ENCODE measurements around the gene MAP3K9.

MAP3K9 gene

DNA sequence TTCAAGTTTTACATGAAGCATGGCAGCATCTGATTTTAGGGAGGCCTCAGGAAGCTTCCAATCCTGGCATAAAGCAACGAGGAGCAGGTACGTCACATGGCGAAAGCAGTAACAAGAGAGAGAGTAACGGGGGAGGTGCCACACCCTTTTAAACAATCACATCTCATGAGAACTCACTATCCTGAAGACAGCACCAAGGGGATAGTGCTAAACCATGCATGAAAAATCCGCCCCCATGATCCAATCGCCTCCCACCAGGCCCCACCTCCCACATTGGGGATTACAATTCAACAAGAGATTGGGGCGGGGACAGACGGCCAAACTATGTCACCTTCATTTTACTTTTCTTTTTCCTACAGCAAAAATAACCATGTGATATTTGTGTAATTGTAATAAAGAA, 7.2 kb upstream of the MAP3K9 start:
- DNase-seq = no peak

DNA sequence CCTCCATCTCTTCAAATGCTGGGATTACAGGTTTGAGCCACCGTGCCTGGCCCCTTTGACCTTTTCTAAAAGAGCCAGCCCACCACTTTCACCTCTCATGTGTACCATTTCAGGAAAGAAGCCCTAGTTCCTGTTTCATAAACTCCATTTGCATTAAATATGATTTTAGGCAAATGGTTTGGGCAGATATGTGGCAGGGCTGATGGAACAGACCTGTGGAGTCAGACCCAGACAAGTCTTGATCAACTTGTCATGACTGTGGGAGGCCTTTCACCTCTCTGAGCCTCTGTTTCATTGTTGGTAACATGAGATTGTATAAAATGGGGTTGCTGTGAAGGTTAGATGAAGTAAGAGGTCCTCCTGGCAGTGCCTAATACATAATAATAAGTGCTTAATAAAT, 5.2 kb upstream of the MAP3K9 start:
- DNase-seq = no peak

DNA sequence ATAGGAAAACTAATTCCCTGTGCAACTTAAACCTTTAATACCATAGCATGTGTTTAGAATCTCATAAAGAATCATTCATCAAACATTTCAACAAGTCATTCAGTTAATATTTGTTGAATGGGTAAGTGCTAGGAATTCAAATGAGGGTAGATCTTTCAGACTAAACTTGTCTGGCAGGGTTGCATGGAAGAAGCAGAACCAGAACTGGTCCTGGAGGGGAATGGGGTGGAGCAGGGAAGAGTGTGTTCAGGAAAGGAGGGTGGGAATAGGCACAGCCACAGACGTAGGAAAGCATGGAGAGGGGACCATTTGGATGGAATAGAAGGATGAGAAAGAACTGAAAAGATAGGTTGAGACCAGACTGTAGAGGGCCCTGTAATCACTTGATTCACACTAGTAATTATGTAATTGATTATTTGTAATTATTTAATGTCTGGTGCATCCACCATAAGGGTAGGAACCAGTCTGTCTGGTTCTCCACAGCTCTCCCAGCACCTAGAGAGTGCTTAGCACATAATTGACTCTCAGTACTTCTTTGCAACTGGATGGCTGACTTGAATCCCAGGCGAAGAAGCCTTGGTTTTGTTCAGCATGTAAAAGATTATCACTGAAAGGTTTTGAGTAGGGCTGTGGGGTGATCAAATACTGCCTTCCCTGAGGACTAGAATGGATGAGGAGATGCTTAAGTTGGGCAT, 3.0 kb upstream of the MAP3K9 start:
- no peak for DNase-seq

DNA sequence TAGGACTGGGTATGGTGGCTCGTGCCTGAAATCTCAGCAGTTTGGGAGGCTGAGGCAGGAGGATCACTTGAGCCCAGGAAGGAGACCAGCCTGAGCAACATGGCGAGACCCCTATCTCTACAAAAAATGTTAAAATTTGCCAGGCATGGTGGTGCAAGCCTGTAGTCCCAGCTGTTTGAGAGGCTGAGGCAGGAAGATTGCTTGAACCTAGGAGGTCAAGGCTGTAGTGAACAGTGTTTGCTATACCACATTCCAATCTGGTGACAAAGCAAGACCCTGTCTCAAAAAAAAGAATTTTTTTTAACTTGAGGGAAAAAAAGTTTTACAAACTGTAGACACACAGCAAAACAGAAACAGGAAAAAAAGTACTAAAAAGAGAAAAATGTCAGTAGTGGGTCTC, 2.3 kb upstream of the MAP3K9 start:
- no peak for DNase-seq

DNA sequence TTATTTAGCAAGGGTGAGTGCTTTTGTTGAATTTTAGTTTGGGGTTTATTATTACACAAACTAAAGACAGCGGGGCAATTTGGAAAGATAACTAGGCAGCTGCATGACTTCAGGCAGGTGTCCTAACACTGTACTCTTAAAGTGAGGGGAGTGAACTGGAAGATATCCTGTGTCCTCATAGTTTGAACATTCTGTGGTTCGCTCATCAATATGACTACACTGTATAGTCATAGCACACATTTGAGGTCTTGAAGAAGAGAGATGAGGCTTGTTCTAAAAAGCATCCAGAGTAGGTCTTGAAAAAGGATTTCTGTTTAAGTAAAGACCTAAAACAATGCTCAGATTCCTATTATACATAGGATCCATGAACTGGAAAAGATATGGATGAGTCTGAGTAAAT, 1.7 kb upstream of the MAP3K9 start:
- no peak for DNase-seq

DNA sequence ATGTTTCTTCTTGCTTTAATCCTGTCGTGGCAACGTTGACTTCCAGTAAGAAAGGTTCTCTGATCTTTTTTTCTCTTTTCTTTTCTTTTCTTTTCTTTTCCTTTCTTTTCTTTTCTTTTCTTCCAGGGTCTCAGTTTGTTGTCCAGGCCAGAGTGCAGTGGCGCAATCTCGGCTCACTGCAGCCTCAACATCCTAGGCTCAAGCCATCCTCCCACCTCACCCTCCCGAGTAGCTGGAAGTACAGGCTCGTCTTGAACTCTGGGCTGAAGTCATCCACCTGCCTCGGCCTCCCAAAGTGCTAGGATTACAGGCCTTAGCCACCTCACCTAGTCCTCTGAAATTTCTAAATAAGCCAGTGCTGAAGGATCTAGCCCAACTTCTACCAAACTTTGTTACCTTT, 1.3 kb upstream of the MAP3K9 start:
- no peak for DNase-seq

DNA sequence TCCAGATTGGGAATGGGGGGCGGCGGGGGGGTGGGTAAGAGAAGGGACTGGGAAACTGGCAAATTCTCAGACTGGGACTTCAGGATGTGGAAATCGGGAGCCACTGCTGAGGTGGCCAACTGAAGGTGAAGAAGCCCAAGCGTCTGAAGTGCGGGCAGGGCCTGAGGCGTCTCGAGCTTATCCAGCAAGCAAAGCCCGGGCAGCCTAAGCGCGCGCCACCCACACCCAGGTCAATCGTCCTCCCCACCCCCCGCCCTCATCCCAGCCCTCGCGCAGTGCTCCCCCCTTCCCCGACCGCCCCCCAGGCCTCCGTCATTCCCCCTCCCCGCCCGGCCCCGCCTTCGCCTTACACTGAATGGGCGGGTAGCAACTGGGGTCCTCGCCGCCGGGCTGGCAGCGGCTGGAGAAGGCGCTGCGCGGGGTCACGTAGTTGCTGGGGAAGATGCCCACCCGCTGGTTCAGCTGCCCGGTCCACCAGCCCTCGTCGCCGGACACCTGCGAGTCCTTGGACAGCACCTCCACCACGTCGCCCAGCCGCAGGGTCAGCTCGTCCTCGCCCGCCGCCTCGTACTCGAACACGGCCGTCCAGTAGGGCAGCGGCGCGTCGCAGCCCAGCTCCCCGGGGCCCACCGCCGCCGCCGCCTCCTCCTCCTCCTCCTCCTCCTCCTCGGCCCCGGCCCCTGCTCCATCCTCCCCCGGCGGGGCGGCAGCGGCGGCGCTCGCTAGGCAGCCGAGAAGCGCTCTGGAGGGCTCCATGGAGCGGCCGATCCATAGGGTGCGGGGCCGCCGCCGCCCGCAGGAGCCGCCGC, 693 bp downstream of the MAP3K9 start:
- peak; percentile 50 for DNase-seq

DNA sequence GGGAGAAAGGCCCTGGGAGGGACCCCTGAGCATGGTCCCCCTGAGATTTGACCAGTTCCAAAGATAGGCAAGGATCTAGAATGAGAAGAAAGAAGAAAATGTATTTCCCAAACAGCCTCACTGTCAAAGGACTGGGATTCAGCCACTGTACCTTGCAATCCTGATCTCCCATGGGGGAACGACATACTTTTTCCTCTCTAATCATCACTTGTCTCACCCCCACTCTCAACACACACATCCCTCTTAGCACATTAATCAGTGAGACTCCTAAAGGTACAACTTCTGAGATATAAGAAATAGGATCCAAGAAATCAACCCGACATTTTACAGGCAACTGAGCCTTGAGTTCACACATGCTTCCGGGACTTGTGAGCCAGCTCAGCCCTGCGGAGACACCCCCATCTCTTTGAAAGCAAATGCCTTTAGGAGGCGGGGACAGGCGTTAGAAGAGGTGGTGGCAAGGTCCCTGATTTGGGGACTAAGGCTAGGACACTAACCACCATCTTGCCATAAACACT, 1.4 kb downstream of the MAP3K9 start:
- peak; percentile 55 for DNase-seq

DNA sequence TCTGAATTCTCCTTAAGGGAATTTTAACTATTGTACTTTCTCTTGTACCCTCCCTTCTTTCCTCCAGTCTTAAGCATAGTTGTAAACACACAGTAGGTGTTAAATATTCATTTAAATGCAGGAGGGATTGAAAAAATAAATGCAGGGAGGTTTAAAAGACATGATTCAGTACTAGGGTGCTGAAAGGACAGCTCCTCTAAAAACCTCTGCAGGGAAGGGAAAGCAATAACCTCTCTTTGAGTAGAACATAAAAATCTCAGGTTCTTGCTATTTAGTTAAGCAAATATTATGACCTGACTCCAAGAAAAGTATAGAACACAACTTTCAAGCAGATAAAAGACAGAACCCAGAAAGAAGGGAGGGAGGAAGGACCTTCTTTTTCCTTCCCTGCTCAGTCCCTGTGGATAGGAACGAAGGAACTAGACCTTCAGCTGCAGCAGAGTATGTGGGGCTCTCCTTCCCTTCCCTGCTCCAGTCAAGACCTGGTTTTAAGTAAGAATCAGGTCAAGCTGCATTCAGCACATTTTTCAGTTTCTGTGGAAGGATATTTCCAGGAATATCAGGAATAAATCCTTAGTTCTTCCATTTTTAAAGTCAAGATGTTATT, 4.7 kb downstream of the MAP3K9 start:
- no peak for DNase-seq

DNA sequence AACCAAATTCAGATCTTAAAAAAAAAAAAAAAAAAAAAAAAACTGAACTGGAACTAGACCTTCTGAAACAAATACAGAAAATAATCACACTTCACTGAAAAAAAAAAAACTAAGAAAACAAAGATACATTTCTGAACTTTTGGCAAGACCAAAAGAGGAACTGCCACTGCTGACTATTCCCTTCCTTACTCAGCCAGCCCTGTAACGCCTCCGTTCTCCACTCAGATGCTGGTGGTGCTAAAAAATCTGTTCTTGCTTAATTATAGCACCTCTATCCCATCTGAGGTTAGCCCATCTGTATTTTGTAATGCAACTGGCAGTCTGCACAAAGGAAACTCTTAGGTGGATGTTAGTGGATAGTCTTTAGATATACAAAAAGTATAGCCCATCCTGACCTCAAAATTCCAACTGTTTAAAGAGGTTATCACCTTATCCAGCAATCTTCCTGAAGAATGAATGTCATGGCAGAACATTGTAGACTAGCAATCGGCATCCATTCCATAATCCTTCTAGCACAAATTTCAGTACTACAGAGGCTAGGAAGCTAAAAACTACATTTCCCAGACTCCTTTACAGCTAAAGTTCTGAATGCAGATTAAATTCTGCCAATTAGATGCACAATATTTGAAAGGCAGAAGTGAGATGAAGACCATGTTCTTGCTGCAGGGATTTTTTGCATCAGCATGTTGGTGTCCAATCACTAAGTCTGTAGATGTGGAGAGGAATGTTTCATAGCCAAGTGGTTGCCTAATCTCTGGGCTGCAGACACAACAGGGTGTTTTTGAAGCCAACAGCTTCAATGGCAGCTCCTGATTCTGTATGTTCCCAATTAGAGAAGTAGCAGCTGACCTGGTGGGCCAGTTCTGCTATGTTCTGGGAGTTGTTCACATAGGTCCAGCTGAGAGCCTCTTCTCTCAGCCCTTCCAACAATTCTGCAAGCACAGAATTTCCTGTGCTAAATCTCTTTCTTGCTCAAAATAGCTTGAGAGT, 5.7 kb downstream of the MAP3K9 start:
- no peak for DNase-seq

DNA sequence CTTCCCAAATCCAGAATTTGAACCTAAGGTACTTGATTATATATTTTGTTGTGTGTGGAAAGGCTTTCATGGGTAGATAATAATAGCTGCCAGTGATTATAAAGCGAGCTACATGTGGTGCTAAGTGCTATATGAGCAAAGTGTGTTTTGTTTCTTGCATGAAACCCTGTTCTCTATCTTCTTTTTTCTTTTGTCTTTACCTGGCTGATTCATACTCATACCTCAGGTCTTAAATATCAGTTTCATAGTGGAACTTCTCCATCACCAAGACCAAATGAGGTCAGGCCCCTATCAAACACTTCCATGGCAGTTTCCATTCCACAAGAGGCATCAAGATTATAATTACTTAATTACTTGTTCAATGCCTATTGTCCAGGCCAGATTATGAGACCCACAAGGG, 6.9 kb downstream of the MAP3K9 start:
- no peak for DNase-seq

DNA sequence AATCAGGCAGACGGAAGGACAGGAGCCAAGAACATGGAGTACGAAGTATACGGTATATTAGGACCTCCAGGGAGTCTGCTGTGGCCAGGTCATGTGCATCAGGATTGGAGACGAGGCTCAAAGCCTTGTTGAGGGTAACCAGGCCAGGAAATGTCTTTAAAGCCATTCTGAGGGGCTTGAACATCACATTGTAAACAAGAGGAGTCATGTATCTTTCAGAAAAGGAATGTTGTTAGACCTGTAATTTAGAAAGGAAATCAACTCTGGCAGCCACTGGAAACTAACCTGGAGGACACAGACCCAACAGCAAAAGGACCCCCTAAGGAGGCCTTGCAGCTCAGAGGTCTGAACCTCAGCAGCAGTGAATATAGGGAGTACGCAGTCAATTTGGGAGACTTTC, 7.5 kb downstream of the MAP3K9 start:
- no peak for DNase-seq

DNA sequence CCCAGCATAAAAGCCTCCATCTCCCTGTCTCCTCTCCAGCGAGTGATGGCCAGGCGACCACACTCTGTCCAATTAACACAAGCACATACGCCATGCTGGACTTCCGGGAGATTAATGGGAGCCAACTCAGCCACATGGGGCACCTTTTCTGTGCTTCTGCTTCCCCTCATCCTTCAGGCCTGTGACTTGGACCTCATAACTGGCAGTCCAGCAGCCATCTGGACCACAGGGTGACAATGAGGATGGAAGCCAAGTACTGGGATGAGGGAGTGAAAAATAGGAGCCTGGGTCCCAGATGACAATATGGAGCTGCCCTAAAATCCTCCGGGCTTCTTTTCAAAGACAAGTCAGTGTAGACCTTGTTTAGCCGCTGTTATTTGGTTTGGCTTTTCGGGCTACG, 12.8 kb downstream of the MAP3K9 start:
- no peak for DNase-seq

DNA sequence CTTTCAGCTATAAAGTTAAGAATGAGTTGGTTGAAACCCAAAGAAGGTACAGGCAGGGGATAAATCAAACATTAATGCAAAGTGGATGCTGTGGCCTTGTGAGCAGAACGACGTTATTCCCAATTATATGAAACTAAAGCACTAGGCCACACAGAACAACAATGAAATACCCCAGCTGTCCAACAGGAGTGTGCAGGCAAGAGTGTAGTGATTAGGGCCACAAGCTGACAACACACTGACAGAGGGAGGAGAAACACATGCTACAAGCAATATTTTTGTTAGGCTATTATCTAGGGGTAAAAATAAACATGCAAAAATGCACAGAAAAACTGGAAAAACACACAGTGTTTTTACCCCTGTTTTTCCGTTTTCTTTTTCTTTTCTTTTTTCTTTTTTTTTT, 15.0 kb downstream of the MAP3K9 start:
- DNase-seq = no peak

DNA sequence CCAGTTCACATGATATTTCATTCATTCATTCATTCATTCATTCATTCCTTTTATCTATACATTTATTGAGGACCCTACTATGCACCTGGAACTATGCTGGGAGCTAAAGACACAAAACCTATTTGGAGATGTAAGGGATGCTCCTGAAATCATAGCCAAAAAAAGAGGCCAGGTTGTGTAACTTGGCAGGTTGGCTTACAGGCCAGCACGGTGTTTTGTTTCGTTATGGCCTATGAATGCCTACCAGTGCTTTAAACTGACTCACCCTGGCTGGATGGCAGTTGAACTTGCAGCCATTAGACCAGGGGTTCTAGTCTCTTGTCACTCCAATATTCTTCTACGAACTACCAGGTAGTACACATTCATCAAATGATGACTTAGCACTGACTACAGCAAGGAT, 15.7 kb downstream of the MAP3K9 start:
- DNase-seq = no peak

DNA sequence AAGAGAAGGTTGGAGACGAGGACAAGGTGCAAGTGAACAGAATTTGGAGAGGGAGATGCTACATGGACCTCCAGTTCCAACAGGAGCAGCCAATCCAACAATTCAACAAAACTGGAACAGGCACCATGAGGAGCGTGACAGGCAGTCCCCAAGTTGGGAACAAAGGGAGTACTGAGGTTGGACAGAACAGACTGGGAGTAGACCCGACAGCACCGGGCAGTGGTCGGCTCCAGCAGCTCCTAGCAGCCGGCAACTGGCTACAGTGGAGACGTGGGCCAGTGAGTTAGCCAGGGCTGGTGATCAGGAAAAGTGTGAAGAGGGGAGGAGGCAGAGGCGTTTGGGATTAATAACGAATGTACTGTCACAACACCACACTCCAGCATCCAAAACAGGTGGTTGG, 16.4 kb downstream of the MAP3K9 start:
- no peak for DNase-seq

DNA sequence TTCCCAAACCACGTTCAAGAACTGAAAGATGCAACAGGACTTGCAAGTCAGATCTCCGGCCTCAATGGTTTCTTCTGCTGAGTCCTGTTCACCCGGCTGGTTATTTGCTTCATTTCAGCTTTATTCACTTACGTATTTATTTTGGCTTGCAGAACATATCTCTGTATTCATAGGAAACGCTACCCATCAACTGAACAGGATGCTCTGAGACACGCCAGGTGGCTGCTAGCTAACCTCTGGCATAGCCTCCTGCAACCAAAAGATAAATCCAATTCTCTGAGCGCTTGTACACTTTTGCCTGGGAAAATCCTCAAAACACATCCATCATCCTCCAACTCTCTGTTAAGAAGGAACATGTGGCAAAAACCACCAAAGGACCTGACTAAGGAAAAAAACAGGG, 17.3 kb downstream of the MAP3K9 start:
- DNase-seq = no peak

DNA sequence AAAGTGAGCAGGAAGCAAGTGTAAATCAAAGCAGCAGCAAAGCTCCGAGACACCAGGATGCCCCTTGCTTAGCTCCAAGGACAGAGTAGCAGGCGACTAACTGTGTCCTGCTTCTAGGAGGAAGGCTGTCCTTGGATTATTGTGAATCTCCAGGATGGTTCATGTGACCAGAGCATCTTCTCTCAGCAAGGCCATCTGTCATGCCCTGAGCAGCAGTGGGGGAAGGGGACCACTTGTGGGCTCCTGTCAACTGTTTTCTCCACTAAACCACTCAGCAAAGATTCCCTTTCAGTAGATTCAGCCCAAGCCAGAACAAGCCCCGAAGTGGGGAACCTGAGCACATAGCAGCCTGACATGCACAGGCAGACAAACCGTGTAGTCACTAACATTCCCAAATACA, 19.4 kb downstream of the MAP3K9 start:
- no peak for DNase-seq

DNA sequence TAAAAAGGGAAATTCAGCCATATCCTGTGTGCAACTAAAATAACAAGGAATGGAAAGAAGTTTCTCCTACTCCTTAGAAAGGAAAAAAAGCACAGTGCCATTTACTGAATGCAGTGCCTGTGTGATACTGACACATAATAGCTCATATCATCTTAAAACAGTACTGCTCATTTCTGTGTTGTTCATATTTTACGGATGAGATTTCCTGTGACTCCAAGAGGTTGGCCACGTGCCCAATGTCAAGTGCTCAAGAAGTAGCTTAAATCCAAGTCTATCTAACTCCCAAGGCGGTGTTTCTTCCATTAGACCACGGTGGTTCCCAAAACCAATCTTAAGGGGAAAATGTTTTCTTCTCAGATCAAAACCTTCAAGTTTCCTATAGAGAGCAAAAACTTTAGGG, 20.0 kb downstream of the MAP3K9 start:
- DNase-seq = no peak

DNA sequence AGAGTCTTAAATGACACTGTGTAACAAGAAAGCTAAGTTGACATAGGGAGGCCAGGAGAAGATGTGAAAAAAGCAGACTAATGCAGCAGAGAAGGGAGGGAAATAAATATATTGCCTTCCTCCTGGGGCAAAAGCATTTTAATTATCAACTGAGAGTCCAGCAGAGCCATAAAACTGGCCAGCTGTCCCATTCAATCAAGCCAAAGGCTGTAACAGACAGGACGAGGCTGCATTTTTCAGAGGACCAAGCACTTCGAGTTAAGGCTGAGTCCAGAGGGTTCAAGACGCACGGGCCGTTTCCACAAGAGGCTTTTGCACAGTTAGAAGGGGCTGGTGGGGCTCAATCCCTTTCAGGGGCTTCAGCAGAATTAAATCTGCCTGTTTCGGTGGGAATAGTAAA, 20.4 kb downstream of the MAP3K9 start:
- no peak for DNase-seq

DNA sequence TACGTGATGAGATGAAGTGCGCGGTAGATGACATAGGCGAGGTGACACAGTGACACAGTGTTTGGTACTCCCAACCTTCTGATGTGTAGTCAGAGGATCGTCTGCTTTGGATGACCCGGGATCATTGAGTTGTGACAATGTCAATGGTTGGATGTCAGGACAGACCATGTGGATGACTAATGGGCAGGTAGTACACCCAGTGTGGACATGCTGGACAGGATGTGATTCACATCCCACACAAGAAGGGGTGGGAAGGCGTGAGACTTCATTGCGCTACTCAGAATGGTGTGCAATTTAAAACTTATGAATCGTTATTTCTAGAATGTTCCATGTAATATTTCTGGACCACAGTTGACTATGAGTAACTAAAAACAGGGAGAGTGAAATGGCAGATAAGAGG, 23.8 kb downstream of the MAP3K9 start:
- no peak for DNase-seq

DNA sequence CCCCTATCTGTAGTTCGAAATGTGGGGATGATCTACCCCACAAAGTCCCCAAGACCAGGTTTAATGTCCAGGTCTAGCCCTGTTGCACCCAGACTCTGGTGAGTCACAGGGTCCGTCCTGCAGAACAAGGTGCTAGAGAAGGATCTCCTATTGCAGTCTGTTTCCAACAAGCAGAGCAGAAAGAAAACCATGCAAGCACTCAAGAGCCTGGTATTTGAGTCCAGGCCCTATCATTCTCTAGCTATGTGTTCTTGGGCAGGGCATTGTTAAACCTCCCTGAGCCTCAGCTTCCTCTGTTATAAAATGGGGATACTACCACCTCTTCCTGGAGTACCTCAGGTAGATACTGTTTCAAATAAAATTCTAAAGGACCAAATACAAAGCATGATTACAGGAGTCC, 24.4 kb downstream of the MAP3K9 start:
- DNase-seq = no peak

DNA sequence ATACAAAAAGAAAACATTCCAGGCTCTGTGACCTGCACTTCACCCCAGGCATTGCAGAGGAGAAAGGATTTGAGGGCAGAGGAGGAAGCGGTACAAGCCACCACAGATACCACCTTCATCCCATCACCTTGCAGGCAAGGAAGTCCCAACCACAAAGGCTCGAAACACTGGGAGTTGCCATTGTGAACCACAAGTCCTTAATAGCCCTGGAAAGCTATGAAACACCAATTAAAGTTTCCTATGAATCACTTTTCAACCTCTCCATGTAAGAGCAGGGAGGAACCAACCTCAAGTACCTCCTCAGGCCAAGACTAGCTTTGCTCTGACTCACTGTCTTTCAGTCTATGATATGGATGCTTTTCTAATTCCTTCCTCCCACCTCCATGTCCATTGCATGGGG, 27.0 kb downstream of the MAP3K9 start:
- peak; percentile 12 for DNase-seq

Measured in activated naive CD4-positive, alpha-beta T cell treated with Interleukin-2 at 50 U/mL for 16 hours (primary cell).